Vagina (tissue), 2 donors: ENCODE measurements around the gene PPP2R2D. TPM values are rescaled to one million over a fixed set of nuclear protein-coding genes. Genes with fewer than 3 reads are reported as not detected.

Source experiments
- DNase-seq, 2 donors: peaks; one replicate each; pipeline ENCODE4 v3.0.0-alpha.2; 2017; ENCODE audit errors: extremely low spot score in 2 of 2
- H3K27ac ChIP-seq: fragments of 200-600 bp; sonication (generic); one replicate; pipeline ENCODE4 v1.5.1; 2019
- H3K27me3 ChIP-seq: fragments of 200-600 bp; sonication (generic); one replicate; pipeline ENCODE4 v1.5.1; 2019
- H3K36me3 ChIP-seq, 2 donors: fragments of 200-600 bp; sonication (generic); one replicate each; pipeline ENCODE4 v1.5.1; 2017 to 2019
- H3K4me1 ChIP-seq: fragments of 200-600 bp; sonication (generic); one replicate; pipeline ENCODE4 v1.5.1; 2019
- H3K4me3 ChIP-seq, 2 donors: fragments of 200-600 bp; sonication (generic); 1 replicate in 1 of 2; 2 replicates in 1 of 2; pipeline ENCODE4 v1.5.1; 2016 to 2019
- H3K9me3 ChIP-seq: fragments of 200-600 bp; sonication (generic); one replicate; pipeline ENCODE4 v1.5.1; 2019
- CTCF ChIP-seq, 3 experiments: fragments of 450-650 bp in 2 of 3; fragments of 200-600 bp in 1 of 3; sonication (generic) in 1 of 3; IDR thresholded peaks; one replicate each; pipeline ENCODE4 v1.5.1; 2017 to 2019; ENCODE audit warnings: antibody characterized with exemption in 3 of 3, mild to moderate bottlenecking in 2 of 3, moderate library complexity in 2 of 3
- POLR2A ChIP-seq, 2 donors: fragments of 450-650 bp; IDR thresholded peaks; one replicate each; pipeline ENCODE4 v1.6.1; 2017; ENCODE audit warnings: antibody characterized with exemption in 2 of 2, mild to moderate bottlenecking in 2 of 2, moderate library complexity in 2 of 2
- POLR2AphosphoS5 ChIP-seq, 2 donors: sonication (generic); formaldehyde crosslinking; IDR thresholded peaks; one replicate each; pipeline ENCODE4 v1.9.0; 2017; ENCODE audit warnings: antibody characterized with exemption in 2 of 2, mild to moderate bottlenecking in 2 of 2, low read depth in 1 of 2; ENCODE audit not compliant: insufficient read depth in 1 of 2
- intact Hi-C: fragments of 100-400 bp; cut with DNase I; formaldehyde crosslinking; loops from one replicate; pipeline ENCODE4 v1.15.1; 2023
- total RNA-seq: library from RNA; depleted of rRNA; stranded (reverse); fragments of >200 nt; gene quantifications from one replicate; pipeline ENCODE4 v1.2.3, GENCODE V29; 2016

PPP2R2D gene
- total RNA-seq, 1 donor from 2014 or later: 49.4 TPM

GRCh38 chr10:131854579-131855335 is 46.1 kb upstream of the PPP2R2D start:
- H3K4me3 ChIP-seq: no peak overlapping the region
- intact Hi-C loops: no loop called here
- H3K4me1 ChIP-seq: no peaks in the 10 kb centered on the region
- H3K27me3 ChIP-seq: no peaks in the 10 kb centered on the region
- no peak for DNase-seq
- no peaks in the 10 kb centered on the region for H3K9me3 ChIP-seq
- no peaks in the 10 kb centered on the region for H3K36me3 ChIP-seq
- H3K27ac ChIP-seq: no peak overlapping the region
- no peak for TF ChIP-seq CTCF (IDR thresholded peaks at IDR 0.05)
- no peak for TF ChIP-seq POLR2AphosphoS5 (IDR thresholded peaks at IDR 0.05; ENCODE audit: insufficient read depth in 1 of 2, low read depth in 1 of 2)
- TF ChIP-seq POLR2A (IDR thresholded peaks at IDR 0.05): no peak

- intact Hi-C loops: no loop called here
- DNase-seq: no peak
- no peaks in the 10 kb centered on the region for H3K27me3 ChIP-seq
Observed at GRCh38 chr10:131855461-131856401, 45.1 kb upstream of the PPP2R2D start.

GRCh38 chr10:131856441-131857094 is 44.2 kb upstream of the PPP2R2D start:
- H3K4me1 ChIP-seq: no peaks in the 10 kb centered on the region
- no peak overlapping the region for H3K4me3 ChIP-seq
- no peak overlapping the region for H3K27ac ChIP-seq
- intact Hi-C loops: no loop called here
- TF ChIP-seq CTCF (IDR thresholded peaks at IDR 0.05) (no peak), POLR2AphosphoS5 (IDR thresholded peaks at IDR 0.05; ENCODE audit: insufficient read depth in 1 of 2, low read depth in 1 of 2) (no peak), POLR2A (IDR thresholded peaks at IDR 0.05) (no peak)
- no peaks in the 10 kb centered on the region for H3K27me3 ChIP-seq
- H3K36me3 ChIP-seq: no peaks in the 10 kb centered on the region
- H3K9me3 ChIP-seq: no peaks in the 10 kb centered on the region
- DNase-seq: no peak

More at GRCh38 chr10:131855461-131856401, 45.1 kb upstream of the PPP2R2D start:
- Histone ChIP-seq H3K4me1 (no peaks in the 10 kb centered on the region), H3K9me3 (no peaks in the 10 kb centered on the region), H3K27ac (no peak overlapping the region), H3K36me3 (no peaks in the 10 kb centered on the region), H3K4me3 (no peak overlapping the region)
- TF ChIP-seq POLR2AphosphoS5 (IDR thresholded peaks at IDR 0.05; ENCODE audit: insufficient read depth in 1 of 2, low read depth in 1 of 2): no peak
- TF ChIP-seq POLR2A (IDR thresholded peaks at IDR 0.05): no peak
- TF ChIP-seq CTCF (IDR thresholded peaks at IDR 0.05): no peak

GRCh38 chr10:131857156-131858117 is 43.4 kb upstream of the PPP2R2D start:
- Histone ChIP-seq H3K4me3 (no peak overlapping the region), H3K27me3 (no peaks in the 10 kb centered on the region), H3K36me3 (no peaks in the 10 kb centered on the region), H3K9me3 (no peaks in the 10 kb centered on the region), H3K4me1 (no peaks in the 10 kb centered on the region), H3K27ac (no peak overlapping the region)
- TF ChIP-seq POLR2AphosphoS5 (IDR thresholded peaks at IDR 0.05; ENCODE audit: insufficient read depth in 1 of 2, low read depth in 1 of 2): no peak
- TF ChIP-seq POLR2A (IDR thresholded peaks at IDR 0.05): no peak
- TF ChIP-seq CTCF (IDR thresholded peaks at IDR 0.05): no peak
- intact Hi-C loops: no loop called here
- no peak for DNase-seq
